GM13976 (cell line): ENCODE data around the gene ITGB5.
"Not testable (repeated sequence)": the region's sequence is repeated elsewhere in the genome, so short reads cannot be mapped to it uniquely, and the experiment has no call there.

Experiments used
- DNase-seq: peaks from one replicate; pipeline ENCODE4 v3.0.0; 2012; ENCODE audit warnings: low spot score
- CTCF ChIP-seq: IDR thresholded peaks from 2 replicates; pipeline ENCODE4 v1.5.1; 2012; ENCODE audit warnings: borderline replicate concordance, mild to moderate bottlenecking; ENCODE audit not compliant: insufficient read depth; ENCODE audit errors: extremely low read depth, missing control alignments, control extremely low read depth
- in situ Hi-C: fragments of 300-500 bp; cut with MboI; formaldehyde crosslinking; loops from one replicate; pipeline ENCODE4 v1.12.0; 2022; ENCODE audit warnings: low sequenced_read_pairs, mixed read lengths, inconsistent platforms; ENCODE audit not compliant: unreplicated experiment

ITGB5 gene

GRCh38 chr3:124761935-124762660 lies 125.1 kb downstream of the ITGB5 start:
- in situ Hi-C loops, result loop anchor here (5.0 to 25.0 kb wide), 3 partner anchors 140 to 825 kb away; partner anchors contain the start of gene OSBPL11
- TF ChIP-seq CTCF, result no peak
- no peak for DNase-seq

- peak; percentile 81 for DNase-seq
- TF ChIP-seq CTCF, result peak; percentile 94
- in situ Hi-C loops, result loop anchor here (5.0 to 25.0 kb wide), 3 partner anchors 141 to 826 kb away; partner anchors contain the start of gene OSBPL11
These were observed 125.8 kb downstream of the ITGB5 start for GRCh38 chr3:124761250-124761796.

- no peak for TF ChIP-seq CTCF
- in situ Hi-C loops, result loop anchor here (5.0 to 25.0 kb wide), 3 partner anchors 142 to 827 kb away; partner anchors contain the start of gene OSBPL11
- DNase-seq, result no peak
These were observed 126.6 kb downstream of the ITGB5 start for GRCh38 chr3:124760601-124761000.

GRCh38 chr3:124759666-124760401 lies 127.3 kb downstream of the ITGB5 start:
- TF ChIP-seq CTCF, result no peak
- no peak for DNase-seq
- in situ Hi-C loops, result loop anchor here (5.0 to 25.0 kb wide), 3 partner anchors 142 to 827 kb away; partner anchors contain the start of gene OSBPL11

GRCh38 chr3:124758851-124759635 lies 128.1 kb downstream of the ITGB5 start:
- TF ChIP-seq CTCF, result no peak
- DNase-seq, result no peak
- in situ Hi-C loops, result loop anchor here (25.0 kb wide), 2 partner anchors 678 to 828 kb away; partner anchors contain the start of gene OSBPL11

GRCh38 chr3:124757926-124758325 lies 129.2 kb downstream of the ITGB5 start:
- not testable (repeated sequence) for DNase-seq
- in situ Hi-C loops, result loop anchor here (25.0 kb wide), 2 partner anchors 679 to 829 kb away; partner anchors contain the start of gene OSBPL11
